Measurements from ENCODE around the gene CFAP46.

The CFAP46 gene

GRCh38 chr10:132865851-132866600 lies 76.3 kb downstream of the CFAP46 start:
- no peak for DNase-seq (ENCODE audit: low read depth in 1 of 2, low spot score in 1 of 2)

GRCh38 chr10:132865171-132865631 lies 77.2 kb downstream of the CFAP46 start:
- DNase-seq (ENCODE audit: low read depth in 1 of 2, low spot score in 1 of 2) = no peak

GRCh38 chr10:132862485-132863420 lies 79.6 kb downstream of the CFAP46 start:
- DNase-seq (ENCODE audit: low read depth in 1 of 2, low spot score in 1 of 2) = no peak

GRCh38 chr10:132861884-132862461 lies 80.4 kb downstream of the CFAP46 start:
- no peak for DNase-seq (ENCODE audit: low read depth in 1 of 2, low spot score in 1 of 2)

GRCh38 chr10:132861116-132861691 lies 81.2 kb downstream of the CFAP46 start:
- DNase-seq (ENCODE audit: low read depth in 1 of 2, low spot score in 1 of 2) = no peak

GRCh38 chr10:132860532-132860931 lies 81.8 kb downstream of the CFAP46 start:
- no peak for DNase-seq (ENCODE audit: low read depth in 1 of 2, low spot score in 1 of 2)

GRCh38 chr10:132859084-132859855 lies 83.1 kb downstream of the CFAP46 start:
- no peak for DNase-seq (ENCODE audit: low read depth in 1 of 2, low spot score in 1 of 2)

GRCh38 chr10:132858121-132859081 lies 84.0 kb downstream of the CFAP46 start:
- no peak for DNase-seq (ENCODE audit: low read depth in 1 of 2, low spot score in 1 of 2)

GRCh38 chr10:132856869-132857524 lies 85.4 kb downstream of the CFAP46 start:
- no peak for DNase-seq (ENCODE audit: low read depth in 1 of 2, low spot score in 1 of 2)

GRCh38 chr10:132855889-132856288 lies 86.5 kb downstream of the CFAP46 start:
- DNase-seq (ENCODE audit: low read depth in 1 of 2, low spot score in 1 of 2) = no peak

- no peak for DNase-seq (ENCODE audit: low read depth in 1 of 2, low spot score in 1 of 2)
These were observed 90.9 kb downstream of the CFAP46 start for GRCh38 chr10:132851451-132851850.

GRCh38 chr10:132850896-132851295 lies 91.5 kb downstream of the CFAP46 start:
- no peak for DNase-seq (ENCODE audit: low read depth in 1 of 2, low spot score in 1 of 2)

GRCh38 chr10:132850246-132850645 lies 92.1 kb downstream of the CFAP46 start:
- DNase-seq (ENCODE audit: low read depth in 1 of 2, low spot score in 1 of 2) = no peak

- DNase-seq (ENCODE audit: low read depth in 1 of 2, low spot score in 1 of 2) = no peak
These were observed 92.8 kb downstream of the CFAP46 start for GRCh38 chr10:132849546-132850031.

- no peak for DNase-seq (ENCODE audit: low read depth in 1 of 2, low spot score in 1 of 2)
These were observed 93.3 kb downstream of the CFAP46 start for GRCh38 chr10:132848951-132849545.

- DNase-seq (ENCODE audit: low read depth in 1 of 2, low spot score in 1 of 2) = no peak
These were observed 94.1 kb downstream of the CFAP46 start for GRCh38 chr10:132848291-132848701.

GRCh38 chr10:132847856-132848255 lies 94.5 kb downstream of the CFAP46 start:
- DNase-seq (ENCODE audit: low read depth in 1 of 2, low spot score in 1 of 2) = no peak

GRCh38 chr10:132847416-132847777 lies 95.0 kb downstream of the CFAP46 start:
- no peak for DNase-seq (ENCODE audit: low read depth in 1 of 2, low spot score in 1 of 2)
